ENCODE data around the gene TRPM8. TPM values are rescaled to one million over a fixed set of nuclear protein-coding genes. Genes with fewer than 3 reads are reported as not detected.

The TRPM8 gene
- total RNA-seq, 1 donor from 2014 or later, result not detected

GRCh38 chr2:233996461-233996860 lies 79.3 kb downstream of the TRPM8 start:
- no peak for DNase-seq (ENCODE audit: extremely low read depth, low read depth, low spot score)

DNA sequence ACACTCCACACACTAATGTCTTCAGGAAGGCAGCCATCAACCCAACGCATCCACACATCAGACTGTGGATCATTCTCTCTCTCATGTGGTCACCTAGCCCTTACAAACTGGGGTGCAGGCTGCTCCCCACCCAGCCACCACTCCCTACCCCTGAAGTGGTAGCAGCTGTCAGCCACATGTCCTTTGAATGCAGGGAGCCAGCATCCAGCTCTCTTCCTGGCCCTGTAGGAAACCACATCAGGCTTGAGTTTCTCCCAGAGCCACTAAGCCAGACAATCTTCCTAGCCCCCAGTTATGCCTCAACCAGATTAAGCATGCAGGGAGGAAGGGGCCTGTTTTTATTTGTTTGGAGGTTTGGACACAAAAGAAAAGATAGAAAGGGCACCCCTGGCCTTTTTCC lies 80.5 kb downstream of the TRPM8 start:
- no peak for DNase-seq (ENCODE audit: extremely low read depth, low read depth, low spot score)

DNA sequence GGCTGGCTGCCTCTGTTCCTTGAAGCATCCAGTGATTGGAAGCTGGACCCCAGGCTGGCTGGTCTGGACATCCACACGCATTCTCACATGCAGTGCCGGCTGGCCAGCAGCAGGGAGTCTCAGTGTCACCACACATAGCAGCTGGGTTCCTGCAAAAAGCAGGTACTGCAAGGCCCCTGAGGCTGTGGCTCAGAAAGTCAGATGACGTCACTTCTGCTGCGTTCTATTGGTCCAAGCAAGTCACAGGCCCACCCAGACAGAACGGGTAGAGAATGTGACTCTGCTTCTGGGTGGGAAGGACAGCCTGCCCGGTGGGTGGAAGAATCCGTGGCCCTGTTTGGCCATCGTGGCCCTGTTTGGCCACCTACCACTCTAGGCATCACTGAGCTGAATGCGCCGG lies 82.0 kb downstream of the TRPM8 start:
- no peak for DNase-seq (ENCODE audit: extremely low read depth, low read depth, low spot score)

GRCh38 chr2:234001380-234002160 lies 84.4 kb downstream of the TRPM8 start:
- DNase-seq (ENCODE audit: extremely low read depth, low read depth, low spot score), result no peak

GRCh38 chr2:234002281-234002680 lies 85.1 kb downstream of the TRPM8 start:
- DNase-seq (ENCODE audit: extremely low read depth, low read depth, low spot score), result no peak

- no peak for DNase-seq (ENCODE audit: extremely low read depth, low read depth, low spot score)
These were observed 86.9 kb downstream of the TRPM8 start for GRCh38 chr2:234003972-234004617.

DNA sequence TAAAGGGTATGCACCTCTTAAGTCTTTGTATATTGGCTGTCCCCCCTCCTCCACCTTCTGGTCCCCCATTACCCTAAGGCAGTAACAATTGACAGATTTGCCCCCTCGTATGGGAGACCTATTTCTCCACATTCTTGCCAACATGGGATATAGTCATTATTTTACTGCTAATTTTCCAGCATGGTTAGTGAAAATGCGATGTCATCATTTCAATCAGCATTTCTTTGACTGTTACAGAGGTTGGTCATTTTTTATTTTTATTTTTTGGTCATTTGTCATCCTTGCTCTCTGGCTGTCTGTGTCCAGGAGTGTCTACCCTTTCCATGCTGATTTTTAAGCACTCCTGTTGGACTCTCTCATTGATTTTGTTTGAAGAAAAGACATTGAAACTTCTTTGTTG lies 88.0 kb downstream of the TRPM8 start:
- no peak for DNase-seq (ENCODE audit: extremely low read depth, low read depth, low spot score)

DNA sequence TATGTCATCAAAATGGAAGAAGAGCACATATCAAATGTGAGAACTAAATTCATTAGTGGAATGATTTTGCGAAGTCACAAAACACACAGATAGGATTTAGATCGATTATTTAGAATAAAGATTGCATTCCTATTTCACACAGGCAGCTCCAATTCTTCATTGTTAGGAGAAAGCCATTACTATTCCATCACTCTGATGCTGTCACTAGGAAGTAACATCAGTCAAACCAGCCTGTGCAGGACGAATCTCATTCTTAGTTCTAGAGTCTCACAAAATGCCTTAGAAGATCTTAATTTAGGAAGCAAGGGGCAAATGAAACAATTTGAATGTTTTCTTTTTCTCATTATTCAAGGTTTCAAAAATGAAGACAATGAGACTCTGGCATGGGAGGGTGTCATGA lies 89.3 kb downstream of the TRPM8 start:
- DNase-seq (ENCODE audit: extremely low read depth, low read depth, low spot score), result no peak

GRCh38 chr2:234014427-234014826 lies 97.3 kb downstream of the TRPM8 start:
- DNase-seq (ENCODE audit: extremely low read depth, low read depth, low spot score), result no peak

GRCh38 chr2:234015861-234016260 lies 98.7 kb downstream of the TRPM8 start:
- DNase-seq (ENCODE audit: extremely low read depth, low read depth, low spot score), result no peak

- no peak for DNase-seq (ENCODE audit: extremely low read depth, low read depth, low spot score)
These were observed 102.7 kb downstream of the TRPM8 start for GRCh38 chr2:234019896-234020295.

DNA sequence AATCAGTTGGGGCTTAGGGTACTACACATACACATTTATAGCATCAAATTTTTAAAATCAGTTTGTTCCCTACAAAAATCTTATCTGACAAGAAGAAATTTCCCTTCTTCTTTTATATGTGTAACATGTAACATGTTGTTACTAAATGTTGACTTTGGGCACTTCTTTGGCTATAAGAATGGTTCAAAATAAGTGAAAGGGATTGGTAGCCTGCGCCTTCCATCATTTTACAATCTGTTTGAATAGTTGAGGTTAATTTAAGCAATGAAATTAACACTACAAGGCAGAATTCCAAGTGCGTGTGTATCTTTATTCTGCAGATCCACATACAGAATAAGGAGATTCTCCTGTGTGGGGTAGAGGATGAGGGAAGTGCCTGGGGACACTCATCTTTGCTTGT lies 103.2 kb downstream of the TRPM8 start:
- DNase-seq (ENCODE audit: extremely low read depth, low read depth, low spot score), result no peak

DNA sequence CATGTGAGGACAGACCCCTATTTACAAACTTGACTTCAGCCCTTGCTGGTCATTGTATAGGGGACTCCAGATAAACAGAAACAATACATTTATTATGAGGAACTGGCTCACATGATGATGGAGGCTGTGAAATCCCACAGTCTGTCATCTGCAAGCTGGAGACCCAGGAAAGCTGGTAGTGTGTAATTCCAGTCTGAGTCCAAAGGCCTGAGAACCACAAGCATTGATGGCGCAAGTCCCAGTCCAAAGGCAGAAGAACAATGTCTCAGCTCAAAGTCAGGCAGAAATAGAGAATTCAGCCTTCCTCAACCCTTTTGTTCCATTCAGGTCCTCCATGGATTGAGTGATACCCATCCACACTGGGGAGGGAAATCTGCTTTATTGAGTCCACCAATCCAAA lies 105.3 kb downstream of the TRPM8 start:
- DNase-seq (ENCODE audit: extremely low read depth, low read depth, low spot score), result no peak

- no peak for DNase-seq (ENCODE audit: extremely low read depth, low read depth, low spot score)
These were observed 107.1 kb downstream of the TRPM8 start for GRCh38 chr2:234024304-234024703.

GRCh38 chr2:234025466-234025865 lies 108.3 kb downstream of the TRPM8 start:
- DNase-seq (ENCODE audit: extremely low read depth, low read depth, low spot score), result no peak

DNA sequence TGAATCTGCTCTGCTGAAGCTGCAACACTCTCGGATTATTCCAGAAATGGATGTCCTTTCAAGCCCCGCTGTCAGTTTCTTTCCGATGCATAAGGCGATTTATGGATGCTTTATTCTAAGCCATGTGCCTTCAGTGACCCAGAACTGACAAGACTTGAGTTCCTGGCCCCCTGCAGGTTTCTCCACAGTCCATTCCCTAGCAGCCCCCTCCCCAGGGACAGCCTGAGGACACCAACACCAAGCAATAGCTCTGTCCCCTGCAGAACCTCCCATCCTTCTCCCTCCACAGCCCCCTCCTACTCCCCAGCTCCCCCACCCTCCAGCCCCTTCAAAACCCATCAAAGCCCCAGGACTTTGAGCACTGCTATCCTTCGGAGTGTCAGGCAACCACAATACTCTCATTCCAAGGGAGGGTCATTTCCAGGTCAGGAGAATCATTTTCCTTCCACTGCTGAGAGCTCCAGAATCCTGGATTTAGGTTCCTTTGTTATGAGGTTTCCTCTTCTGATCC lies 108.8 kb downstream of the TRPM8 start:
- no peak for DNase-seq (ENCODE audit: extremely low read depth, low read depth, low spot score)

DNA sequence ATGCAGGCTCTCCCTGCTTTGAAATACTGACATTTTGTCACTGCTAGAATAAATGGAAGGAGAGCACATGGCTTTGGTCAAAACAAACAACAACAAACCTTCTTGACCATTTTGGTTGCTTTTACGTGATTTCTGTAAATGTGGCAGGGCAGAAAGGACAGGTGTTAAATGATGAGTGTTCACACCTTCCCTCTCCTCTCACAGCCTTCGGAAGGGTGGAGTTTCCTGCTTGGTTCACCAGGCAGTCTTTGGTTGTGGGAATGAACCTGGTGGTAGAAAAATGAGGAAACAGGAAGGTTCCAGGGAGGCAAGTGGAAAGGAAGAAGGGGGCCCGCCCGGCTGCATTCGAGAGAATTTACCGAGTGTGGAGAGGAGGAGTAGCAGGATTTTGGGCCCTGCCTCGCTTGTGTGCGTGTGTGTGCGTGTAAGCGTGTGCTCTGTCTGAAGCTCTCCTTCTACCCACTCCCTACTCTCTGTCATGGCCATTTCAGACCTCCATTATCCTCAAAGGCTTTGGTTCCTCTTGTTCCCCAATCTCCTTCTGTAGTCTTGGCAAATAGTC lies 109.6 kb downstream of the TRPM8 start:
- DNase-seq (ENCODE audit: extremely low read depth, low read depth, low spot score), result no peak

DNA sequence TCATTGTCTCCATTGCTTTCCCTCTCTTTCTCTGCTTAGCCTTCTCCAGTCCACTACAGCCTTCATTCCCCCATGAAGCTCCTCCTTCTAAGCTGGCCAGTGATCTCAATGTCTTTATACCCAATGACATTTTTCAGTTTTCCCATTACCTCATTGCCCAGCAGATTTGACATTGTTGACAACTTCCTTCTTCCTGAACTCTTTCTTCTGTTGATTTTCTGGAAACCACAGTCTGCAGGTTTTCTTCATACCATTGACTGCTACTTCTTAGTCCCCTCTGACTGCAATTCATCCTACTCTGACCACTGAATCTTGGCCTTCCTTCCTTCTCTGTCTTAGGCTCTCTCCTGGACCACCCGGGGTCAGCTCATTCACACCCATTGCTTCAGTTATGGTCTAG lies 110.5 kb downstream of the TRPM8 start:
- DNase-seq (ENCODE audit: extremely low read depth, low read depth, low spot score), result no peak

GRCh38 chr2:234029150-234029733 lies 112.1 kb downstream of the TRPM8 start:
- DNase-seq (ENCODE audit: extremely low read depth, low read depth, low spot score), result no peak

DNA sequence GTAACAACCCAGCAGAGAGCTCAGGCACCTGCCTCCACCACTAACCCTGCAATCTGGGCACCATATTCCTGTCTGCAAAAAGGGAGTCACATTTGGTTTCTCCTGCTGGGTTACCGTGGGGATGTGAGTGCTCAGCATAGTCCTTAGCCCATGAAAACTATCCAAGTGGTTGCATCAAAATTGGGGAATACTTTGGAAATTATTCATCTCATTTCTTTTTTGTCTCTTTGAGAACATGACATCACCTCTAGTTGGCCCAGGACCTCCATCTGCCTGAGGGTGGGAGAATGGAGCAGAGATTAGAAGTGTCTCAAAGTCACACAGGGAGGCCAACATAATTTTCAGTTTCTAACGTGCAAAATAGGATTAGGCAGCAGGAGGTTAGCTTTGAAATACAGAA lies 114.0 kb downstream of the TRPM8 start:
- no peak for DNase-seq (ENCODE audit: extremely low read depth, low read depth, low spot score)

- DNase-seq (ENCODE audit: extremely low read depth, low read depth, low spot score), result peak; percentile 10
These were observed 115.2 kb downstream of the TRPM8 start for GRCh38 chr2:234032279-234032856.
